ENCODE measurements around the gene TWF1.
"Not testable (repeated sequence)": the region's sequence is repeated elsewhere in the genome, so short reads cannot be mapped to it uniquely, and the experiment has no call there.

DNA sequence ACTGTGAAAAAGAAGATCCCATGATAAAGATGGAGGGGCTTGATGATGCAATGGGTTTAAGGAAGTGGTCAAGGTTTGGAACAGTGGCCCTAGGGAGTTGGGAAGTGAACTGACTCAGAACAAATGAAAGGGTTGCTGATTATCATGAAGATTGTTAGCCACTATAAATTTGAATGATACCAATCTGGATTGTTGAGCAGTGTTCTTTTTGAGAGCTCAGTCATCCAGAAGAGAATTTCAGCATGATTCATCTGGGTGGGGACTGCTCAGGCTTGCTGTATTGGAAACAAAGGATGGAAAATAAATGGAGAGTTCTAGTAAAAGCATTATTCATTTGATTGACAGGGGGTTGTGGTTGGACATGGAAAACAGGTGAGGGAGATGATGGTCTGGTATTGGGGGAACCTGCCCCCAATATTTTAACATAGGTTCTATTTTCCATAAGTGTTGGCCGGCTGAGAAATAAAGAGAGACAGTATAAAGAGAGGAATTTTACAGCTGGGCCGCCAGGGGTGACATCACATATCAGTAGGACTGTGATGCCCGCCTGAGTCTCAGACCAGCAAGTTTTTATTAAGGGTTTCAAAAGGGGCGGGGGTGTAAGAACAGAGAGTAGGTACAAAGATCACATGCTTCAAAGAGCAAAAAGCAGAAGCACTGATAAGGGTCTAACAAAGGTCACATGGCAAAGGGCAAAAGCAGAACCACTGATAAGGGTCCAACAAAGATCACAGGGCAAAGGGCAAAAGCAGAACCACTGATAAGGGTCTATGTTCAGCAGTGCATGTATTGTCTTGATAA is 41.5 kb upstream of the TWF1 start:
- TF ChIP-seq CTCF (tag by site-specific recombination; IDR thresholded peaks at IDR 0.05); ZNF792 (tag by site-specific recombination; IDR thresholded peaks at IDR 0.05); ZNF274 (IDR thresholded peaks at IDR 0.05; ENCODE audit: low read length); ZNF274 (tag by site-specific recombination; IDR thresholded peaks at IDR 0.05; ENCODE audit: borderline replicate concordance); ZBTB49 (tag by site-specific recombination; IDR thresholded peaks at IDR 0.05; ENCODE audit: low read depth); ZNF626 (tag by site-specific recombination; IDR thresholded peaks at IDR 0.05); BCL11B (tag by site-specific recombination; IDR thresholded peaks at IDR 0.05; ENCODE audit: low read depth); GLI4 (tag by site-specific recombination; IDR thresholded peaks at IDR 0.05); ZNF518A (tag by site-specific recombination; conservative IDR thresholded peaks at IDR 0.05; ENCODE audit: low read depth); ZNF416 (tag by site-specific recombination; IDR thresholded peaks at IDR 0.05); ZNF341 (tag by site-specific recombination; IDR thresholded peaks at IDR 0.05; ENCODE audit: low read depth); ZNF639 (tag by site-specific recombination; IDR thresholded peaks at IDR 0.05); ZBTB6 (tag by site-specific recombination; IDR thresholded peaks at IDR 0.05): not testable (repeated sequence)
- TF ChIP-seq, protein P1, sequence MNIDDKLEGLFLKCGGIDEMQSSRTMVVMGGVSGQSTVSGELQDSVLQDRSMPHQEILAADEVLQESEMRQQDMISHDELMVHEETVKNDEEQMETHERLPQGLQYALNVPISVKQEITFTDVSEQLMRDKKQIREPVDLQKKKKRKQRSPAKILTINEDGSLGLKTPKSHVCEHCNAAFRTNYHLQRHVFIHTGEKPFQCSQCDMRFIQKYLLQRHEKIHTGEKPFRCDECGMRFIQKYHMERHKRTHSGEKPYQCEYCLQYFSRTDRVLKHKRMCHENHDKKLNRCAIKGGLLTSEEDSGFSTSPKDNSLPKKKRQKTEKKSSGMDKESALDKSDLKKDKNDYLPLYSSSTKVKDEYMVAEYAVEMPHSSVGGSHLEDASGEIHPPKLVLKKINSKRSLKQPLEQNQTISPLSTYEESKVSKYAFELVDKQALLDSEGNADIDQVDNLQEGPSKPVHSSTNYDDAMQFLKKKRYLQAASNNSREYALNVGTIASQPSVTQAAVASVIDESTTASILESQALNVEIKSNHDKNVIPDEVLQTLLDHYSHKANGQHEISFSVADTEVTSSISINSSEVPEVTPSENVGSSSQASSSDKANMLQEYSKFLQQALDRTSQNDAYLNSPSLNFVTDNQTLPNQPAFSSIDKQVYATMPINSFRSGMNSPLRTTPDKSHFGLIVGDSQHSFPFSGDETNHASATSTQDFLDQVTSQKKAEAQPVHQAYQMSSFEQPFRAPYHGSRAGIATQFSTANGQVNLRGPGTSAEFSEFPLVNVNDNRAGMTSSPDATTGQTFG (tag by site-specific recombination; IDR thresholded peaks at IDR 0.05; ENCODE audit: borderline replicate concordance) = not testable (repeated sequence)
- TF ChIP-seq, protein P2, sequence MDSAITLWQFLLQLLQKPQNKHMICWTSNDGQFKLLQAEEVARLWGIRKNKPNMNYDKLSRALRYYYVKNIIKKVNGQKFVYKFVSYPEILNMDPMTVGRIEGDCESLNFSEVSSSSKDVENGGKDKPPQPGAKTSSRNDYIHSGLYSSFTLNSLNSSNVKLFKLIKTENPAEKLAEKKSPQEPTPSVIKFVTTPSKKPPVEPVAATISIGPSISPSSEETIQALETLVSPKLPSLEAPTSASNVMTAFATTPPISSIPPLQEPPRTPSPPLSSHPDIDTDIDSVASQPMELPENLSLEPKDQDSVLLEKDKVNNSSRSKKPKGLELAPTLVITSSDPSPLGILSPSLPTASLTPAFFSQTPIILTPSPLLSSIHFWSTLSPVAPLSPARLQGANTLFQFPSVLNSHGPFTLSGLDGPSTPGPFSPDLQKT (IDR thresholded peaks at IDR 0.05; ENCODE audit: borderline replicate concordance, low read depth, low read length) = not testable (repeated sequence)
